ENCODE results near the gene KANSL1. TPM values are rescaled to one million over a fixed set of nuclear protein-coding genes. Genes with fewer than 3 reads are reported as not detected.

The KANSL1 gene
- total and polyA plus RNA-seq, 9 of the 15 experiments (the other 6 are each of a cell fraction or from before 2014, with no cell fraction given): 3.6 to 55.4 (median 31.8) TPM

GRCh38 chr17:46126840-46127239 is 66.4 kb downstream of the KANSL1 start:
- H3K4me3 ChIP-seq: no peak overlapping the region
- no peak overlapping the region for H3K27ac ChIP-seq (ENCODE audit: extremely low read depth, low read depth, low read length)
- H3K4me1 ChIP-seq (replicated peaks in 1 of 2; ENCODE audit: control insufficient read depth in 2 of 2, insufficient read depth in 2 of 2, low read length in 2 of 2): peaks cover 2 to 19% of the 10 kb centered on the region in 2 experiments; a peak in 3 of 5 replicates
- H3K9me3 ChIP-seq (replicated peaks; ENCODE audit: control insufficient read depth, insufficient read depth, low read depth, low read length): no peaks in the 10 kb centered on the region
- H3K79me2 ChIP-seq (ENCODE audit: control insufficient read depth, insufficient read depth, low read length): peaks cover 97% of the 10 kb centered on the region
- intact Hi-C loops (cut with micrococcal nuclease) (no loop called here), in situ Hi-C loops (cut with MboI) (loop anchor here (10.0 kb wide), 1 partner anchor 552 kb away; no protein-coding TSS in a partner anchor)
- H3K36me3 ChIP-seq (ENCODE audit: control insufficient read depth, insufficient read depth, low read length): peaks cover 15% of the 10 kb centered on the region
- no peak overlapping the region for H2AFZ ChIP-seq (ENCODE audit: low read depth, low read length)
- DNase-seq (ENCODE audit: extremely low read depth in 1 of 4, low spot score in 3 of 4) (no peak), FAIRE-seq (no peak), ATAC-seq (no peak)
- H3K27me3 ChIP-seq (ENCODE audit: control insufficient read depth in 2 of 2, insufficient read depth in 2 of 2, low read length in 2 of 2): no peaks in the 10 kb centered on the region
- WGBS (ENCODE audit: insufficient coverage, low coverage, missing lambda C conversion rate): 88% methylated on average over 1 of the region's 1 CpG
- H3K4me2 ChIP-seq (ENCODE audit: insufficient read depth, low read length): no peak overlapping the region
- BruUV-seq (replicated peaks): no TSS peak
- TF ChIP-seq MCM2 (IDR thresholded peaks at IDR 0.05; ENCODE audit: low read depth) (no peak), PREB (CRISPR knock-in tag; IDR thresholded peaks at IDR 0.05) (no peak), HNRNPLL (IDR thresholded peaks at IDR 0.05; ENCODE audit: low read depth, low read length, poor library complexity, severe bottlenecking) (no peak), SLC30A9 (CRISPR knock-in tag; IDR thresholded peaks at IDR 0.05) (no peak), PRDM10 (IDR thresholded peaks at IDR 0.05; ENCODE audit: partially characterized antibody) (peak; percentile 25), ZBTB34 (CRISPR knock-in tag; IDR thresholded peaks at IDR 0.05) (no peak)
- H4K20me1 ChIP-seq (replicated peaks; ENCODE audit: control insufficient read depth, insufficient read depth, low read length): peaks cover 65% of the 10 kb centered on the region
- ChIA-PET POLR2A (interaction anchor here (1.0 to 3.4 kb wide), 7 partner anchors 10 to 66 kb away, joined by 4 to 27 read pairs (median 7); partner anchors contain the start of gene KANSL1), CTCF (ENCODE audit: low intra/inter-chr PET ratio) (interaction anchor here (0.6 kb wide), 1 partner anchor 83 kb away, joined by 7 read pairs; no protein-coding TSS in a partner anchor)
- peaks cover 10% of the 10 kb centered on the region for H3K9me1 ChIP-seq (ENCODE audit: control insufficient read depth, insufficient read depth, low read length)
- no peak overlapping the region for H3K9ac ChIP-seq (ENCODE audit: insufficient read depth in 1 of 2, low read depth in 2 of 2, low read length in 2 of 2)

All from K562 (cell line).